ENCODE results near the gene EYA2. TPM values are rescaled to one million over a fixed set of nuclear protein-coding genes. Genes with fewer than 3 reads are reported as not detected.

Gene EYA2
- total RNA-seq, 1 donor: 17.7 TPM

DNA sequence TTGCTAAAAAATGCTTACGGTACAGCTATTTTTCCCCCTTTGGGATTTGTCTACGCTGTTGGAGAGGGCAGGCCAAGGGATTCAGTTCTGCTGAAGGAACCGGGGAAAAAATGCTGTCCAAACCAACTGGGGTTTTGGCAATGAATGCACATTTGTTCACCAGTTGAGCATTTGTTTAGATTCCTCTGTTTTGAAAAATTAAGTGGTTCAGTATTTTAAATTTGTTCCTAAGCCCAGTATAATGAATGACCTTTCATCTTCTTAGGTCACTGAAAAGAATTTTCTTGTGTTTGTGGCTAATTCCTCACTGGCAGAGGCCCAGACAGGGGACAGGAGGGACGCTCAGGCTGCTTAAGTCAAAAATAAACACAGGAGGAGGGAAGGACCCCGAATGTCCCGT is 10.8 kb upstream of the EYA2 start:
- Histone ChIP-seq H3K27me3 (ENCODE audit: insufficient read depth, low read length) (peaks cover 6% of the 10 kb centered on the region), H3K4me1 (ENCODE audit: insufficient read depth, low read length) (no peaks in the 10 kb centered on the region), H3K36me3 (ENCODE audit: insufficient read depth, low read length) (no peaks in the 10 kb centered on the region), H3K4me3 (ENCODE audit: insufficient read depth, low read length) (no peak overlapping the region), H4K20me1 (ENCODE audit: insufficient read depth, low read length) (no peaks in the 10 kb centered on the region), H3K4me2 (ENCODE audit: insufficient read depth, low read length) (no peak overlapping the region), H3K9me3 (ENCODE audit: low read depth, low read length) (no peaks in the 10 kb centered on the region), H3K27ac (ENCODE audit: low read depth, low read length) (no peak overlapping the region), H2AFZ (ENCODE audit: low read length) (no peak overlapping the region), H3K79me2 (ENCODE audit: insufficient read depth, low read length) (no peaks in the 10 kb centered on the region)
- TF ChIP-seq, protein P1, sequence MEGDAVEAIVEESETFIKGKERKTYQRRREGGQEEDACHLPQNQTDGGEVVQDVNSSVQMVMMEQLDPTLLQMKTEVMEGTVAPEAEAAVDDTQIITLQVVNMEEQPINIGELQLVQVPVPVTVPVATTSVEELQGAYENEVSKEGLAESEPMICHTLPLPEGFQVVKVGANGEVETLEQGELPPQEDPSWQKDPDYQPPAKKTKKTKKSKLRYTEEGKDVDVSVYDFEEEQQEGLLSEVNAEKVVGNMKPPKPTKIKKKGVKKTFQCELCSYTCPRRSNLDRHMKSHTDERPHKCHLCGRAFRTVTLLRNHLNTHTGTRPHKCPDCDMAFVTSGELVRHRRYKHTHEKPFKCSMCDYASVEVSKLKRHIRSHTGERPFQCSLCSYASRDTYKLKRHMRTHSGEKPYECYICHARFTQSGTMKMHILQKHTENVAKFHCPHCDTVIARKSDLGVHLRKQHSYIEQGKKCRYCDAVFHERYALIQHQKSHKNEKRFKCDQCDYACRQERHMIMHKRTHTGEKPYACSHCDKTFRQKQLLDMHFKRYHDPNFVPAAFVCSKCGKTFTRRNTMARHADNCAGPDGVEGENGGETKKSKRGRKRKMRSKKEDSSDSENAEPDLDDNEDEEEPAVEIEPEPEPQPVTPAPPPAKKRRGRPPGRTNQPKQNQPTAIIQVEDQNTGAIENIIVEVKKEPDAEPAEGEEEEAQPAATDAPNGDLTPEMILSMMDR (IDR thresholded peaks at IDR 0.05; ENCODE audit: extremely low read depth, low read depth, low read length): no peak
- peak; percentile 21 for DNase-seq (ENCODE audit: insufficient read length, low spot score, missing footprints)

DNA sequence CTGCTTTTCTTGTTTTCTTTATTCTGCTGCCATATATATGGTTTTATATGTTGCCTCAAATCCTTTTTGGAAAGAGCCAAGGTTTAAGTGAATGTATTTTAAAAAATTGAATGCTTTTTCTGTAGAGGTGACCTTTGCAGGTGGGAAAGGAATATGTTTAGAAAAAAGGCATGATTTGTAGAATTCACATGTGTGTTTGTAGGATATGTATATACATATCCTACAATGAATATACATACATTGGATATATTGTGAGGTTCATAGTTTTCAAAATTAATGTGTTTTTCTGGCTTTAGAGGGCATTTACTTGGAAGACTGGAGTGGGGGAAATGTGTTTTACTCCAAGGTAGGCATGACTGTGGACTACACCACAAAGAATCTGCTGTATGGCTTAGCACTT is 4.0 kb upstream of the EYA2 start:
- peaks cover 2% of the 10 kb centered on the region for H3K9me3 ChIP-seq (ENCODE audit: low read depth, low read length)
- no peak overlapping the region for H2AFZ ChIP-seq (ENCODE audit: low read length)
- TF ChIP-seq, protein P1 (IDR thresholded peaks at IDR 0.05; ENCODE audit: extremely low read depth, low read depth, low read length): no peak
- H3K79me2 ChIP-seq (ENCODE audit: insufficient read depth, low read length): no peaks in the 10 kb centered on the region
- H3K4me2 ChIP-seq (ENCODE audit: insufficient read depth, low read length): no peak overlapping the region
- H3K4me3 ChIP-seq (ENCODE audit: insufficient read depth, low read length): no peak overlapping the region
- H3K4me1 ChIP-seq (ENCODE audit: insufficient read depth, low read length): no peaks in the 10 kb centered on the region
- DNase-seq (ENCODE audit: insufficient read length, low spot score, missing footprints): no peak
- H4K20me1 ChIP-seq (ENCODE audit: insufficient read depth, low read length): no peaks in the 10 kb centered on the region
- H3K27me3 ChIP-seq (ENCODE audit: insufficient read depth, low read length): peaks cover 16% of the 10 kb centered on the region
- H3K27ac ChIP-seq (ENCODE audit: low read depth, low read length): no peak overlapping the region
- no peaks in the 10 kb centered on the region for H3K36me3 ChIP-seq (ENCODE audit: insufficient read depth, low read length)

GRCh38 chr20:46893051-46893450 is 1.6 kb upstream of the EYA2 start:
- H4K20me1 ChIP-seq (ENCODE audit: insufficient read depth, low read length): no peaks in the 10 kb centered on the region
- H3K27me3 ChIP-seq (ENCODE audit: insufficient read depth, low read length): peaks cover 27% of the 10 kb centered on the region
- H3K27ac ChIP-seq (ENCODE audit: low read depth, low read length): no peak overlapping the region
- TF ChIP-seq, protein P1 (IDR thresholded peaks at IDR 0.05; ENCODE audit: extremely low read depth, low read depth, low read length): no peak
- no peak overlapping the region for H2AFZ ChIP-seq (ENCODE audit: low read length)
- H3K79me2 ChIP-seq (ENCODE audit: insufficient read depth, low read length): peaks cover 2% of the 10 kb centered on the region
- no peak overlapping the region for H3K4me2 ChIP-seq (ENCODE audit: insufficient read depth, low read length)
- peaks cover 2% of the 10 kb centered on the region for H3K9me3 ChIP-seq (ENCODE audit: low read depth, low read length)
- DNase-seq (ENCODE audit: insufficient read length, low spot score, missing footprints): no peak
- no peaks in the 10 kb centered on the region for H3K4me1 ChIP-seq (ENCODE audit: insufficient read depth, low read length)
- no peak overlapping the region for H3K4me3 ChIP-seq (ENCODE audit: insufficient read depth, low read length)
- H3K36me3 ChIP-seq (ENCODE audit: insufficient read depth, low read length): no peaks in the 10 kb centered on the region

- H3K4me2 ChIP-seq (ENCODE audit: insufficient read depth, low read length): peak overlapping the region; percentile 64
- peak; percentile 52 for DNase-seq (ENCODE audit: insufficient read length, low spot score, missing footprints)
- no peak overlapping the region for H3K27ac ChIP-seq (ENCODE audit: low read depth, low read length)
- TF ChIP-seq, protein P1 (IDR thresholded peaks at IDR 0.05; ENCODE audit: extremely low read depth, low read depth, low read length): no peak
- peaks cover 6% of the 10 kb centered on the region for H3K79me2 ChIP-seq (ENCODE audit: insufficient read depth, low read length)
- H2AFZ ChIP-seq (ENCODE audit: low read length): peak overlapping the region; percentile 39
- no peaks in the 10 kb centered on the region for H3K4me1 ChIP-seq (ENCODE audit: insufficient read depth, low read length)
- peak overlapping the region; percentile 55 for H3K4me3 ChIP-seq (ENCODE audit: insufficient read depth, low read length)
- H4K20me1 ChIP-seq (ENCODE audit: insufficient read depth, low read length): no peaks in the 10 kb centered on the region
- H3K36me3 ChIP-seq (ENCODE audit: insufficient read depth, low read length): no peaks in the 10 kb centered on the region
- peaks cover 2% of the 10 kb centered on the region for H3K9me3 ChIP-seq (ENCODE audit: low read depth, low read length)
- peaks cover 27% of the 10 kb centered on the region for H3K27me3 ChIP-seq (ENCODE audit: insufficient read depth, low read length)
Measured at GRCh38 chr20:46893877-46894578, 615 bp upstream of the EYA2 start.
